Measurements from ENCODE around the gene NQO1.

DNA sequence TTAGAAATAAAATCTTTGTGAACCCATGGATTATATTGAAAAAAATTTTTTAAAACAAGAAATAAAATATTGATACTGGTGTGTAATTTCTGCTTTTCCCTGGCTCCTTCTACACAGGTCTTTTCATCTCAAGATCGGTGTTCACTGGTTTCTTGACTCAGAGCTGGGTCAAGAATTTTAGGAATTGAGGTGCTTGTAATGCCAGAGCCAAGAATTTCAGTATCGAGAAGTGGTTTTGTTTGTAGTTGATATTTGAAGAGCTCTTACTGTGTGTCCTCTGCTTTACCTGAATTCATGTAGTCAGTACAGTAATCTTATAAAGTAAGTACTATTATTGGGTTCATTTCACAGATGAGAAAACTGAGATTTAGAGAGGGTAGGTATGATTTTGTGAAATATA lies 43.0 kb upstream of the NQO1 start:
- TF ChIP-seq, protein P1, sequence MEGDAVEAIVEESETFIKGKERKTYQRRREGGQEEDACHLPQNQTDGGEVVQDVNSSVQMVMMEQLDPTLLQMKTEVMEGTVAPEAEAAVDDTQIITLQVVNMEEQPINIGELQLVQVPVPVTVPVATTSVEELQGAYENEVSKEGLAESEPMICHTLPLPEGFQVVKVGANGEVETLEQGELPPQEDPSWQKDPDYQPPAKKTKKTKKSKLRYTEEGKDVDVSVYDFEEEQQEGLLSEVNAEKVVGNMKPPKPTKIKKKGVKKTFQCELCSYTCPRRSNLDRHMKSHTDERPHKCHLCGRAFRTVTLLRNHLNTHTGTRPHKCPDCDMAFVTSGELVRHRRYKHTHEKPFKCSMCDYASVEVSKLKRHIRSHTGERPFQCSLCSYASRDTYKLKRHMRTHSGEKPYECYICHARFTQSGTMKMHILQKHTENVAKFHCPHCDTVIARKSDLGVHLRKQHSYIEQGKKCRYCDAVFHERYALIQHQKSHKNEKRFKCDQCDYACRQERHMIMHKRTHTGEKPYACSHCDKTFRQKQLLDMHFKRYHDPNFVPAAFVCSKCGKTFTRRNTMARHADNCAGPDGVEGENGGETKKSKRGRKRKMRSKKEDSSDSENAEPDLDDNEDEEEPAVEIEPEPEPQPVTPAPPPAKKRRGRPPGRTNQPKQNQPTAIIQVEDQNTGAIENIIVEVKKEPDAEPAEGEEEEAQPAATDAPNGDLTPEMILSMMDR (IDR thresholded peaks at IDR 0.05; ENCODE audit: insufficient read depth, low read length, poor library complexity, severe bottlenecking), result no peak
- TF ChIP-seq EZH2phosphoT487 (conservative IDR thresholded peaks at IDR 0.05; ENCODE audit: low read length), result no peak
